GM19452 (cell line): ENCODE results near the gene CAPN5.
A peak's percentile ranks its signal among the peaks of the same experiment; 100 is the strongest.
"Not testable (repeated sequence)": the region's sequence is repeated elsewhere in the genome, so short reads cannot be mapped to it uniquely, and the experiment has no call there.

Experiments used
- ATAC-seq: cut with Tn5 transposase; IDR thresholded peaks from one replicate; pipeline ENCODE4 v1.9.1; 2021; ENCODE audit not compliant: unreplicated experiment

CAPN5 gene

GRCh38 chr11:77066229-77067042, at the start of gene CAPN5:
TSS of gene CAPN5 (plus strand) at chr11:77066971. CDS start at chr11:77084887, 17,916 bp downstream.
- peak; percentile 92 for ATAC-seq

GRCh38 chr11:77018396-77018924, 48.3 kb upstream of the CAPN5 start:
- not testable (repeated sequence) for ATAC-seq

- no peak for ATAC-seq
These were observed 46.7 kb upstream of the CAPN5 start for GRCh38 chr11:77019976-77020595.

- no peak for ATAC-seq
These were observed 46.0 kb upstream of the CAPN5 start for GRCh38 chr11:77020734-77021133.

GRCh38 chr11:77024745-77025144, 42.0 kb upstream of the CAPN5 start:
- ATAC-seq = no peak

- ATAC-seq = no peak
These were observed 40.5 kb upstream of the CAPN5 start for GRCh38 chr11:77026221-77026620.

- no peak for ATAC-seq
These were observed 40.0 kb upstream of the CAPN5 start for GRCh38 chr11:77026743-77027142.

GRCh38 chr11:77027275-77027674, 39.5 kb upstream of the CAPN5 start:
- no peak for ATAC-seq

- no peak for ATAC-seq
These were observed 36.9 kb upstream of the CAPN5 start for GRCh38 chr11:77029829-77030228.

- no peak for ATAC-seq
These were observed 35.8 kb upstream of the CAPN5 start for GRCh38 chr11:77030834-77031414.

- no peak for ATAC-seq
These were observed 35.2 kb upstream of the CAPN5 start for GRCh38 chr11:77031599-77031998.

- ATAC-seq = no peak
These were observed 31.7 kb upstream of the CAPN5 start for GRCh38 chr11:77035039-77035438.

GRCh38 chr11:77035580-77035979, 31.2 kb upstream of the CAPN5 start:
- ATAC-seq = no peak

- ATAC-seq = no peak
These were observed 30.4 kb upstream of the CAPN5 start for GRCh38 chr11:77036398-77036797.

GRCh38 chr11:77037057-77037456, 29.7 kb upstream of the CAPN5 start:
- no peak for ATAC-seq

- no peak for ATAC-seq
These were observed 28.5 kb upstream of the CAPN5 start for GRCh38 chr11:77038029-77038824.

- no peak for ATAC-seq
These were observed 27.9 kb upstream of the CAPN5 start for GRCh38 chr11:77038825-77039326.

GRCh38 chr11:77039491-77040400, 27.0 kb upstream of the CAPN5 start:
- ATAC-seq = no peak

- ATAC-seq = no peak
These were observed 26.4 kb upstream of the CAPN5 start for GRCh38 chr11:77040401-77040777.

GRCh38 chr11:77040889-77041288, 25.9 kb upstream of the CAPN5 start:
- ATAC-seq = no peak
